GM21576 (cell line): Measurements from ENCODE around the gene SH3GL3.

Experiments used
- ATAC-seq: cut with Tn5 transposase; IDR thresholded peaks from one replicate; pipeline ENCODE4 v1.9.1; 2021; ENCODE audit warnings: mild to moderate bottlenecking, moderate library complexity; ENCODE audit not compliant: unreplicated experiment

The SH3GL3 gene

DNA sequence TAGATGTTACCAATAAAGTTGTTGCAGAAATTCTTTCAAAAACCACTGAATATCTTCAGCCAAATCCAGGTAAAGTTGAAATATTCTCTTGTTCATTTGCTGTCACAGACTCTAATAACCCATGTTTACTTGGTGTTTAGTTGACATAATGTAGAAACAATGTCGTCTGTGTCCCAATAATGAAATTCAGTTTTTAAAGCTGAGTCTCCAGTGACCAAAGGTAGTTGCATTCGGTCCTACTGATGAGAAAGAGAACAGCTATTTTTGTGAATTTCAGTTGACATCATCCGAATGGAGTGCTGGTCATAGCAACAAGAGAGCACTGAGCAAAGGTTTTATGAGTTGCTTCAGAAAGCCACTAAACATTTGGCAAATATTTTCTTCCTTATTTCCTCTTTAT lies 118.0 kb downstream of the SH3GL3 start:
- ATAC-seq = no peak

DNA sequence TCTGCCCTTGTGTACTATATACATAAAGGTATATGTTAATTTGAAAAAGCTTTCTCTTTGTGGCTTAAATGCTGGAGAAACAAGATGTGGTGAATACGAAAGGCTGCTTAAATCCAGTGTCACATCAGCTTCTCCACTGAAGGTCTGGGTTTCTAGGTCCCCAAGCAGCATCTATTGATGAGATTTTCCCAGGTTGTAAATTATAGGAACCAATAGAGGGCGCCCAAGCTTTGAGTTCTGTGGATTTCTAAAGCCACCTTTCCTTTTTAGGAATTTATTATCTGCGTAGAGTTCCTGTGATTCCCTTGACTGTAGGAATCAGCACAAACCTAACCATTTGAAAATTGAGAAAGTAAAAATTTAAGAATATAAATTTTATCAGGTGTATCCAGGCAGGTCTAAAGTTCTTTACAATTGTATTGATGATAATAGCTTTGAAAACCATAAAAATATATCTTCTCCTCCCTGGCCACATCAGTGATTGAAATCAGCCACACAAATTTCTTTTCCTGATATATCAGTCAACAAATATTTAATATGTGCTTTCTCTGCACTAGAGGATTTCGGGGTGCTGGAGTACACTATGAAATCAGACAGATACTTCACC lies 118.5 kb downstream of the SH3GL3 start:
- no peak for ATAC-seq

DNA sequence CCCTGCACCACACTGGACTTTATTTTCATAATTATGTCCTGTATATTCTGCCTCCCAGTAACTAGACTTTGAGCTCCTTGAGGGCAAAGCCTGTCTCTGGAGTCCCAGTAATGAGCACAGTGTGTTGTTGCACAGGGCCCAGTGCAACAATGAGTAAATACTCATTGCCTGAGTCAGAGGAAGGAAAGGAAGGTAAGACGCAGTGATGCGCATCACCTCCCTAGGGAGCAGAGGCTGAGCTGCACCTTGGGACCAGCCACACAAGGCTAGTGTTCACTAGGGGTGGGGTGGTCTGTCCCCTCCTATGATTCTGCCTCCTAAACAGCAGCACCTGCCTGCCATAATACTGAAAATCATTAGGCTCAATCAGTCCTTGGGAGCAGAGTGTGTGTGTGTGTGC lies 120.2 kb downstream of the SH3GL3 start:
- ATAC-seq = no peak

- ATAC-seq = no peak
Measured at GRCh38 chr15:83569341-83569740, 122.2 kb downstream of the SH3GL3 start.

DNA sequence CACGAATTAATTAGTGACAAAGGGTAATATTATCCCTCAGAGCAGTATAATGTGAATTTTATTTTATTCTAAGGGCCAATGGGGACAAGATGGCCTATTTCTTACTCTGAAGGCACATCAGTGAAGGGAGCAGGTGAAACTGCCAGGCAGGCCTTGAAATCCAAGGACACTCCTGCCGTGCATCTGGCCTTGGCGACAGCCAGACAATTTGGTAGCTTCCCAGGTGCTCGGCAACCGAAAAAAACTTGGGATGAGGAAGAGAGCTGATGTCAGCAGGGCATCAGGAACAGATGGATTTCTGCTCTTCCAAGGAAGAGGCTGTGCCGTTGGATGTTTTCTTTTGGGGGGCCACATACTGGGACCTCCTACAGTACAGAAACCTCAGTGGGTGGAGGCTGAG lies 123.6 kb downstream of the SH3GL3 start:
- no peak for ATAC-seq

GRCh38 chr15:83571820-83572707 lies 124.9 kb downstream of the SH3GL3 start:
- no peak for ATAC-seq

DNA sequence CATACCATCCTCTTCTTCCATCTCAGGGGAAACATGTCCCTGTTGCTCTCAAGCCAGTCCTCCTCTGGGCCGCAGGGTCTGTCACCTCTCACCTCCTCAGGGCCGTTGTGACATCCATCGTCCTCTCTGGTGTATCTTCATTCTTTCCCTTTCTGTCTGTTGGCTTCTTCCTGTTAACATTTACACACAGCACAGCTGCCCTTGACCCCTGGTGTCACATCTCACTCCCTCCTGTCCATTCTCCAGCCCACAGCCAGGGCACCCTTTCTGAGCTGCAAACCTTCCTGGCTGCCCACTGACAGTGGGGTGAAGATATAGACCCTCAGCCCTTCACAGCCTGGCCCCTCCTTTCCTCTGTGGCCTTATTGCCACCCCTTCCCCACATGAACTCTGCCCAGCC lies 127.2 kb downstream of the SH3GL3 start:
- no peak for ATAC-seq

GRCh38 chr15:83578691-83579090 lies 131.6 kb downstream of the SH3GL3 start:
- ATAC-seq = no peak

DNA sequence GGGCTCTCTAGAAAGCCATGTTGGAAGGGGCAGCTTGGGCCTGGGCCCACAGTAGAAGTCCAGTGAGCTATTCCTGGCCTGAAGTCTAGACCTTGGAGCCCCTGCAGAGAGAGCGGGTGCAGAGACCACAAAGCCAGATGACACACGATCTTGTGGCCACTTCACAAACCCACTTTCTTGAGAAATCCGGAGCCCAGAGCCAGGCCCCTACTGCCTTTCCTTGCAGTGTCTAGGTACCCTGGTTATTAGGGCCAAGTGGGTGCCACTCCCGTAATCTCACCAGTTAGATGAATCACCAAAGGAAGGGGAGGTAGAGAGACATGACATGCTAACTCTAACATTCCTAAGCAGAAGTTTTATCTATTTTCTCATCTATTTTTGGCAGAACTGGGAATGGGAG lies 134.2 kb downstream of the SH3GL3 start:
- no peak for ATAC-seq

DNA sequence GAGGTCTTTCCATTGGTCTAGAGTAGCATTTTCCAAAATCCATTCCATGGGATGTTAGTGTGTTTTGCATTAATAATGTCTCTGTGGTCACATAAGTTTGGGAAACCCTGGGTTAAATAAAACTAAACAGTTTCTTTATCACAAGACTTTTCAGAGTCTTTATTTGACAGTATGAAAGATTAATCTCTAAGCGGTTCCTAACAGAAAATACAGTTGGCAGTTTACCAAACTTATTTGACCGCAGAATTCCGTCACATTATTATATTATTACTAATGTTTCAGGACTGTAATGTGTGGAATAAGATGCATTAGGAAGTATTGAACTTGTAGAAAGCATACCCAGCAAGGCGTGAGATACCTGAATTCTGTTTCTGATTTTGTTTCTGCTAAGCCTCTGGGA lies 135.2 kb downstream of the SH3GL3 start:
- ATAC-seq = no peak

DNA sequence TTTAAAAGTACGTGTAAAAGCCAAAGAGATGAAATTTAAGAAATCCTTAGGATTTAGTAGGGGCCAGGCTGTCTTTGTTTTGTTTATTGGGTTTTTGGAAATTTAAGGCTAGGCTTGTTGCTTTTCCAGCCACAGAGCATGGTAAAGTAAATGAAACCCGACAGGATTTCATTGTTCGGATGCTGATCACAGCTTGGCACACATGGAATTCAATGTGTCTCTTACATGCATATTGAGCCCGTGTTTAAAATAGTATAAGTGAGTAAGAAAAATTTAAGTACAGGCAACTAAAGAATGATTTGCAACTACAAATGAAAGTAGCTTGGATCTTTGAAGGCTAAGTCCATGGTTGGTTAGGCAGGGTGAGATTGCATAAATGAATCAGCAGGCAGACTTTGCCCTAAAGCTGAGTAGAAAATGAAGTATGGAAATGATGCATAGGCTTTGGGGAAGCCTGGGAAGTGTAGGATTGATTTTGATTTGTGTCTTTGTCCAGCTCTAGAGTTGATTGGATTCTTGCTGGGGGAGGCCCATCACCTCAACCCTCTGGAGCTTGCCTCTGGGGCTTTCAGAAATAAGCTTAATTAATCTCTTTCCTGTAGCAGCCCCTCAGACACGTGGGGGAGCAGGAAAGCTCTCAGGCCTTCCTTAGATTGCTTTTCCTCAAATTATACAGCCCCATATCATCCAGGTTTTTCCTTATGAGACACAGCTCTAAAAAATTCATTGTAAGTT lies 138.6 kb downstream of the SH3GL3 start:
- ATAC-seq = no peak

GRCh38 chr15:83587091-83587490 lies 139.9 kb downstream of the SH3GL3 start:
- ATAC-seq = no peak

- no peak for ATAC-seq
Measured at GRCh38 chr15:83588441-83588840, 141.3 kb downstream of the SH3GL3 start.

GRCh38 chr15:83592370-83593040 lies 145.4 kb downstream of the SH3GL3 start:
- no peak for ATAC-seq

DNA sequence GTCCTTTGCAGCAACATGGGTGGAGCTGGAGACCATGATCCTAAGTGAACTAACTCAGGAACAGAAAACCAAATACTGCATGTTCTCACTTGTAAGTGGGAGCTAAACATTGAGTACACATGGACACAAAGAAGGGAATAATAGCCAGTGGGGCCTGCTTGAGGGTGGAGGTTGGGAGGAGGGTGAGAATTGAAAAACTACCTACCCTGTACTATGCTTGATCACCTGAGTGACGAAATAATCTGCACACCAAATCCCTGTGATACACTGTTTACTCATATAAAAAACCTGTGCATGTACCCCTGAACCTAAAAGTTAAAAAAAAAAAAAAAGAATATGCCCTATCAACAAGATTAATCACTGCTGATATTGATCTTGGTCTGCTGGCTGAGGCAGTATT lies 148.1 kb downstream of the SH3GL3 start:
- no peak for ATAC-seq

- no peak for ATAC-seq
Measured at GRCh38 chr15:83598031-83598430, 150.9 kb downstream of the SH3GL3 start.

DNA sequence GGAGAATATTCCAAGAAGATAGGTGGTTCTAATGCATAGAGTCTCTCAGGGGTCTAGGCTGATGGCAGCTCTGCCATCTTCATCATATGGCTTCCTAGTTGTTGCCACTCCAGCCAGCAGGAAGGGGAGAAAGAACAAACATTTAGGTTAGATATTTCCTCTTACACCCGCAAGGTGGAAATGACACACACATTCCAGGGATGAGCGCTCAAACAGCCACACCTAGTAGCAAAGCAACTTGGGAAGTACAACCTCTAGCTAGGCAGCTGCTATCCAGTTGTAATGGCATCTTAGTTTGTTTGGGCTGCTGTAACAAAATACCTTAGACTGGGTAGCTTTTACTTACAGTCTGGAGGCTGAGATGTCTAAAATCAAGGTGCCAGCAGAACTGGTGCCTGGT lies 154.9 kb downstream of the SH3GL3 start:
- ATAC-seq = no peak

GRCh38 chr15:83604549-83604948 lies 157.4 kb downstream of the SH3GL3 start:
- ATAC-seq = no peak

DNA sequence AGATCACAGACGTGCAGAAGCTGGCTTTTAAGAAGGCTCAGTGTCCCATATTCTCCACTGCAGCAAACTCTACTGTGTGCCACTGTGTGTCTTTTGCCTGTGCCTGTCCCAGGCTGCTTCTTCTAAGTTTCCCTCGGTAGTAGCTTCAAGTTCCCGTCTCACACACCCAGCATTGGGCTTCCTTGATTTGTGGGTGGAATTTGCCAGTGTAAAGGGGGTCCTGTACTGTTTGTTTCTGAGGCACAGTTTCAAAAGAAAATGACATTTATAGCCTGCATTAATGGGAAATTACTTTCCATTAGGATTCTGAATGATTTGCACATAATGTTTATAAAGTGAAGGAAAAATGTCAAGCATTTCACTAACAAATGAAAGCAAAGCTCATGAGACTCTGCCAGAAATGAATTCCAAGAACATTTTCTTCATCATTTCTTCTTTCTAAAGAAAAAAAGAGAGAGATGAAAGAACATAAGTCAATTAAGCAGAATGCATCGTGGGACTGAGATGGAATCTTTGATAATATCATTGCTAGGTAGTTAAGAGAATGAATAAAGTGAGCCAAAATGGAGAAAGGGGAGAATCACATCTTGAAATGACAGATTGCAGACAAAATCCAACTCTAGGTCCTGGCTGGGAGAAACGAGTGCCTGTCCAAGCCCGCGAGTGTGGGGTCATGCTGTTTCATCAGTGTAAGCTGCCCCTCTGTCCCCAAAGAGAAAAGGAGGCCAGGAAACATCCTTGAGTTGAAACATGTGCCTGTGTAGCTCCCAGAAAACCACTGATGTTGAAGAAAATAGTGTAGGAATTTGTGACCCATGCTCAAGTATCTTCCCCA lies 158.2 kb downstream of the SH3GL3 start:
- ATAC-seq = no peak

GRCh38 chr15:83610132-83610531 lies 163.0 kb downstream of the SH3GL3 start:
- ATAC-seq = no peak
